HG03066 (cell line): Measurements from ENCODE around the gene PSG11.
"Not testable (repeated sequence)": the region's sequence is repeated elsewhere in the genome, so short reads cannot be mapped to it uniquely, and the experiment has no call there.

Source experiments
- ATAC-seq: cut with Tn5 transposase; IDR thresholded peaks from one replicate; pipeline ENCODE4 v1.9.1; 2021; ENCODE audit warnings: low read depth; ENCODE audit not compliant: unreplicated experiment

The PSG11 gene

GRCh38 chr19:42989851-42990250, 36.4 kb downstream of the PSG11 start:
- ATAC-seq = no peak

GRCh38 chr19:42989186-42989585, 37.1 kb downstream of the PSG11 start:
- not testable (repeated sequence) for ATAC-seq

- ATAC-seq = not testable (repeated sequence)
Measured at GRCh38 chr19:42988206-42988605, 38.1 kb downstream of the PSG11 start.

GRCh38 chr19:42985588-42985987, 40.7 kb downstream of the PSG11 start:
- ATAC-seq = no peak

GRCh38 chr19:42982111-42982510, 44.2 kb downstream of the PSG11 start:
- not testable (repeated sequence) for ATAC-seq

- not testable (repeated sequence) for ATAC-seq
Measured at GRCh38 chr19:42971451-42971850, 54.8 kb downstream of the PSG11 start.

- no peak for ATAC-seq
Measured at GRCh38 chr19:42965176-42965575, 61.1 kb downstream of the PSG11 start.

GRCh38 chr19:42961119-42961518, 65.2 kb downstream of the PSG11 start:
- no peak for ATAC-seq
